Panc1 (cell line): Measurements from ENCODE around the gene TUFT1. TPM values are rescaled to one million over a fixed set of nuclear protein-coding genes. Genes with fewer than 3 reads are reported as not detected.
A peak's percentile ranks its signal among the peaks of the same experiment; 100 is the strongest.

Source experiments
- ATAC-seq: fragments of 200-7000 bp; cut with Tn5 transposase; 2 replicates; pipeline ENCODE4 v1.9.1; 2020; ENCODE audit warnings: mild to moderate bottlenecking, moderate library complexity
- BruUV-seq: library from RNA; stranded (reverse); fragments of 400-500 nt; replicated peaks from 2 replicates; lab custom pipeline; 2021; lab: Mats Ljungman, UMichigan
- CTCF ChIA-PET: fragments of 300-600 bp; sonication (Branson Sonifier 250); formaldehyde crosslinking; loops from one replicate; lab custom pipeline; 2022; ENCODE audit warnings: antibody characterized with exemption; lab: Charles Lee
- POLR2A ChIA-PET: fragments of 300-600 bp; sonication (Branson Sonifier 250); formaldehyde crosslinking; loops from one replicate; lab custom pipeline; 2022; ENCODE audit warnings: antibody characterized with exemption; lab: Charles Lee
- DNase-seq: peaks from one replicate; pipeline ENCODE4 v3.0.0-alpha.2; 2010; ENCODE audit warnings: low read depth, low spot score
- H3K27ac ChIP-seq: 2 replicates; pipeline ENCODE4 v1.5.1; 2011; ENCODE audit warnings: mild to moderate bottlenecking, low read length, inconsistent platforms
- H3K27me3 ChIP-seq: fragments of 200-500 bp; sonication (Bioruptor generic); 2 replicates; pipeline ENCODE4 v1.6.0; 2014; ENCODE audit warnings: low read length, inconsistent platforms; ENCODE audit not compliant: control insufficient read depth, insufficient read depth
- H3K36me3 ChIP-seq: fragments of 200-500 bp; sonication (Bioruptor generic); 2 replicates; pipeline ENCODE4 v1.5.1; 2014; ENCODE audit warnings: inconsistent platforms, mild to moderate bottlenecking, low read length, moderate library complexity; ENCODE audit not compliant: control insufficient read depth, insufficient read depth
- H3K4me1 ChIP-seq: 2 replicates; pipeline ENCODE4 v1.5.1; 2011; ENCODE audit warnings: inconsistent platforms, mild to moderate bottlenecking, low read length, moderate library complexity; ENCODE audit not compliant: control insufficient read depth, insufficient read depth
- H3K4me3 ChIP-seq, 2 experiments: 2 replicates each; pipeline ENCODE4 v1.5.1; 2011 to 2012; ENCODE audit warnings: low read depth in 2 of 2, low read length in 2 of 2, mild to moderate bottlenecking in 2 of 2, inconsistent platforms in 1 of 2, moderate library complexity in 1 of 2
- H3K9me3 ChIP-seq: fragments of 200-500 bp; sonication (Bioruptor generic); 2 replicates; pipeline ENCODE4 v1.5.1; 2014; ENCODE audit warnings: low read depth, mild to moderate bottlenecking, inconsistent platforms, low read length, moderate library complexity; ENCODE audit not compliant: control insufficient read depth, insufficient read depth
- POLR2AphosphoS5 ChIP-seq: IDR thresholded peaks from 2 replicates; pipeline ENCODE4 v1.6.1; 2012; ENCODE audit warnings: mild to moderate bottlenecking, low read depth, low read length, moderate library complexity
- SIN3A ChIP-seq: IDR thresholded peaks from 2 replicates; pipeline ENCODE4 v1.6.1; 2012; ENCODE audit warnings: low read depth, mild to moderate bottlenecking, low read length, moderate library complexity, borderline replicate concordance; ENCODE audit not compliant: insufficient read depth
- TCF7L2 ChIP-seq: IDR thresholded peaks from 2 replicates; pipeline ENCODE4 v1.6.1; 2011; ENCODE audit warnings: mild to moderate bottlenecking, low read depth, low read length, inconsistent platforms
- in situ Hi-C: cut with HindIII; loops from 2 replicates; pipeline ENCODE4 v1.10.0; 2016; ENCODE audit warnings: low sequenced_read_pairs, low pct_unique_long_range_greater_than_20kb
- intact Hi-C: fragments of 100-400 bp; cut with micrococcal nuclease; formaldehyde crosslinking; loops from one replicate; pipeline ENCODE4 v1.10.0; 2022; ENCODE audit not compliant: unreplicated experiment
- total RNA-seq: library from RNA; stranded (reverse); gene quantifications from one replicate; pipeline ENCODE4 v1.2.1, GENCODE V29; 2021; ENCODE audit not compliant: unreplicated experiment
- TF ChIP-seq, protein P1 (sequence below): fragments of 450-650 bp; IDR thresholded peaks from 2 replicates; pipeline ENCODE4 v1.5.1; 2017; ENCODE audit warnings: mild to moderate bottlenecking
- TF ChIP-seq, protein P2 (sequence below), 2 experiments: IDR thresholded peaks; 2 replicates each; pipeline ENCODE4 v1.6.1; 2011 to 2012; ENCODE audit warnings: low read depth in 2 of 2, control low read depth in 1 of 2, low read length in 1 of 2, mild to moderate bottlenecking in 1 of 2, moderate library complexity in 1 of 2; ENCODE audit not compliant: insufficient read depth in 1 of 2

Gene TUFT1
- total RNA-seq, 1 experiment from 2014 or later, result 66.4 TPM

DNA sequence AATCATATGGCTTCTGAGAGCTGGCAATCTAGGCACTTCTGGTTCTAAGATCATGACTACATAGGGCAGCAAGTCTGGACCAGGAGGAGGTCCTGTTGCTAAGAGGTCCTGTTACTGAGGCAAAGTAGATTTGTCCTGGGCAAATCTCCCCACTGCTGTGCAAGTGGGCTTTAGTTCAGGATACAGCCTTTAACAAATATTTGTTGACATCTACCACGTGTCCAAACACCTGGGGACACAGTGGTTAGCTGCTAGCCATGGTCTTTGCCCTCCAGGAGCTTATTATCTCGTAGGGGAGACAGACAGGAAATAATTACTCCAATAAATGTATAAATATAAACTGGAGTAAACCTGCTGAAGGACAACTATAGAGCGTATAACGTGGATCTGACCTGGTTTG is 25.7 kb upstream of the TUFT1 start:
- POLR2A ChIA-PET, result interaction anchor here (0.7 kb wide), 1 partner anchor 19 kb away, joined by 3 read pairs; no protein-coding TSS in a partner anchor
- Histone ChIP-seq H3K36me3 (no peaks in the 10 kb centered on the region; the same call in 1 of the 2 replicates), H3K4me1 (peaks cover 33% of the 10 kb centered on the region), H3K27ac (0 out of 2 replicates have a peak overlapping the region, but pooled peaks have one; percentile 12), H3K4me3 (no peak overlapping the region), H3K9me3 (no peaks in the 10 kb centered on the region), H3K27me3 (no peaks in the 10 kb centered on the region)
- in situ Hi-C loops, result no loop called here
- DNase-seq (no peak), ATAC-seq (no peak)
- intact Hi-C loops, result loop anchor here (10.0 kb wide), 1 partner anchor 70 kb away; no protein-coding TSS in a partner anchor
- CTCF ChIA-PET, result no interaction called here
- no TSS peak for BruUV-seq
- TF ChIP-seq, protein P1, sequence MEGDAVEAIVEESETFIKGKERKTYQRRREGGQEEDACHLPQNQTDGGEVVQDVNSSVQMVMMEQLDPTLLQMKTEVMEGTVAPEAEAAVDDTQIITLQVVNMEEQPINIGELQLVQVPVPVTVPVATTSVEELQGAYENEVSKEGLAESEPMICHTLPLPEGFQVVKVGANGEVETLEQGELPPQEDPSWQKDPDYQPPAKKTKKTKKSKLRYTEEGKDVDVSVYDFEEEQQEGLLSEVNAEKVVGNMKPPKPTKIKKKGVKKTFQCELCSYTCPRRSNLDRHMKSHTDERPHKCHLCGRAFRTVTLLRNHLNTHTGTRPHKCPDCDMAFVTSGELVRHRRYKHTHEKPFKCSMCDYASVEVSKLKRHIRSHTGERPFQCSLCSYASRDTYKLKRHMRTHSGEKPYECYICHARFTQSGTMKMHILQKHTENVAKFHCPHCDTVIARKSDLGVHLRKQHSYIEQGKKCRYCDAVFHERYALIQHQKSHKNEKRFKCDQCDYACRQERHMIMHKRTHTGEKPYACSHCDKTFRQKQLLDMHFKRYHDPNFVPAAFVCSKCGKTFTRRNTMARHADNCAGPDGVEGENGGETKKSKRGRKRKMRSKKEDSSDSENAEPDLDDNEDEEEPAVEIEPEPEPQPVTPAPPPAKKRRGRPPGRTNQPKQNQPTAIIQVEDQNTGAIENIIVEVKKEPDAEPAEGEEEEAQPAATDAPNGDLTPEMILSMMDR, result no peak
- TF ChIP-seq TCF7L2 (no peak), POLR2AphosphoS5 (no peak), SIN3A (no peak)
- TF ChIP-seq, protein P2, sequence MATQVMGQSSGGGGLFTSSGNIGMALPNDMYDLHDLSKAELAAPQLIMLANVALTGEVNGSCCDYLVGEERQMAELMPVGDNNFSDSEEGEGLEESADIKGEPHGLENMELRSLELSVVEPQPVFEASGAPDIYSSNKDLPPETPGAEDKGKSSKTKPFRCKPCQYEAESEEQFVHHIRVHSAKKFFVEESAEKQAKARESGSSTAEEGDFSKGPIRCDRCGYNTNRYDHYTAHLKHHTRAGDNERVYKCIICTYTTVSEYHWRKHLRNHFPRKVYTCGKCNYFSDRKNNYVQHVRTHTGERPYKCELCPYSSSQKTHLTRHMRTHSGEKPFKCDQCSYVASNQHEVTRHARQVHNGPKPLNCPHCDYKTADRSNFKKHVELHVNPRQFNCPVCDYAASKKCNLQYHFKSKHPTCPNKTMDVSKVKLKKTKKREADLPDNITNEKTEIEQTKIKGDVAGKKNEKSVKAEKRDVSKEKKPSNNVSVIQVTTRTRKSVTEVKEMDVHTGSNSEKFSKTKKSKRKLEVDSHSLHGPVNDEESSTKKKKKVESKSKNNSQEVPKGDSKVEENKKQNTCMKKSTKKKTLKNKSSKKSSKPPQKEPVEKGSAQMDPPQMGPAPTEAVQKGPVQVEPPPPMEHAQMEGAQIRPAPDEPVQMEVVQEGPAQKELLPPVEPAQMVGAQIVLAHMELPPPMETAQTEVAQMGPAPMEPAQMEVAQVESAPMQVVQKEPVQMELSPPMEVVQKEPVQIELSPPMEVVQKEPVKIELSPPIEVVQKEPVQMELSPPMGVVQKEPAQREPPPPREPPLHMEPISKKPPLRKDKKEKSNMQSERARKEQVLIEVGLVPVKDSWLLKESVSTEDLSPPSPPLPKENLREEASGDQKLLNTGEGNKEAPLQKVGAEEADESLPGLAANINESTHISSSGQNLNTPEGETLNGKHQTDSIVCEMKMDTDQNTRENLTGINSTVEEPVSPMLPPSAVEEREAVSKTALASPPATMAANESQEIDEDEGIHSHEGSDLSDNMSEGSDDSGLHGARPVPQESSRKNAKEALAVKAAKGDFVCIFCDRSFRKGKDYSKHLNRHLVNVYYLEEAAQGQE (IDR thresholded peaks at IDR 0.05; ENCODE audit: insufficient read depth in 1 of 2, low read depth in 2 of 2, low read length in 1 of 2), result no peak

DNA sequence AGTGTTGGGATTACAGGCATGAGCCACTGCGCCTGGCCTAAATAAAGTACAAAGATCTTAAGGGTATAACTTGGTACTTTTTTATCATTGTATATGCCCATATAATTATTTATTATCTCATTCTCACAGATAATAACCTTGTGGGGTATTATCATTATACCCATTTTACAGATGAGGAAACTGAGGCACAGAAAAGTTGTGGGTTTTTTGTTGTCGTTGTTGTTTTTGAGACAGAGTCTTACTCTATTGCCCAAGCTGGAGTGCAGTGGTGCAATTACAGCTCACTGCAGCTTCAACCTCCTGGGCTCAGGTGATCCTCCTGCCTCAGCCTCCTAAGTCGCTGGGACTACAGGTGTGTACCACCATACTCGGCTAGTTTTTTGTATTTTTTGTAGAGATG is 24.8 kb upstream of the TUFT1 start:
- Histone ChIP-seq H3K9me3 (no peaks in the 10 kb centered on the region), H3K4me3 (no peak overlapping the region), H3K27ac (no peak overlapping the region), H3K4me1 (peaks cover 29% of the 10 kb centered on the region), H3K27me3 (no peaks in the 10 kb centered on the region), H3K36me3 (no peaks in the 10 kb centered on the region; the same call in 1 of the 2 replicates)
- in situ Hi-C loops (no loop called here), intact Hi-C loops (loop anchor here (10.0 kb wide), 1 partner anchor 70 kb away; no protein-coding TSS in a partner anchor)
- ChIA-PET POLR2A (interaction anchor here (0.7 kb wide), 1 partner anchor 18 kb away, joined by 3 read pairs; no protein-coding TSS in a partner anchor), CTCF (no interaction called here)
- ATAC-seq (no peak), DNase-seq (no peak)
- TF ChIP-seq, protein P2 (IDR thresholded peaks at IDR 0.05; ENCODE audit: insufficient read depth in 1 of 2, low read depth in 2 of 2, low read length in 1 of 2), result no peak
- BruUV-seq, result no TSS peak
